T-helper 1 cell (primary cell): ENCODE results near the gene AR.

Experiments used
- DNase-seq, 5 donors: peaks; one replicate each; pipeline ENCODE4 v3.0.0-alpha.2; 2012 to 2020

The AR gene

DNA sequence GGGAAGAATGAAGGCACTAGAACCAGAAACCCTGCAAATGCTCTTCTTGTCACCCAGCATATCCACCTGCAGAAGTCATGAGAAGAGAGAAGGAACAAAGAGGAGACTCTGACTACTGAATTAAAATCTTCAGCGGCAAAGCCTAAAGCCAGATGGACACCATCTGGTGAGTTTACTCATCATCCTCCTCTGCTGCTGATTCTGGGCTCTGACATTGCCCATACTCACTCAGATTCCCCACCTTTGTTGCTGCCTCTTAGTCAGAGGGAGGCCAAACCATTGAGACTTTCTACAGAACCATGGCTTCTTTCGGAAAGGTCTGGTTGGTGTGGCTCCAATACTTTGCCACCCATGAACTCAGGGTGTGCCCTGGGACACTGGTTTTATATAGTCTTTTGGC, 181.7 kb downstream of the AR start:
- no peak for DNase-seq

DNA sequence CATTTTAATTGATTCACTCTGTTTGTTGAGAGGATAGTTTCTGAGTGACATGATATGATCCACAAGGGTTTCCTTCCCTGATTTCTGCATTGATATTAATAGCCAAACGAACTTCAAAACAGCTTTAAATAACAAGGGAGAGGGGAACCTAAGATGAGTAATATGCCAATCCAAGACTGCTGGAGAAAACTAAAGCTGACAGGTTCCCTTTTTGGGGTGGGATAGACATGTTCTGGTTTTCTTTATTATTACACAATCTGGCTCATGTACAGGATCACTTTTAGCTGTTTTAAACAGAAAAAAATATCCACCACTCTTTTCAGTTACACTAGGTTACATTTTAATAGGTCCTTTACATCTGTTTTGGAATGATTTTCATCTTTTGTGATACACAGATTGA, 182.2 kb downstream of the AR start:
- no peak for DNase-seq

DNA sequence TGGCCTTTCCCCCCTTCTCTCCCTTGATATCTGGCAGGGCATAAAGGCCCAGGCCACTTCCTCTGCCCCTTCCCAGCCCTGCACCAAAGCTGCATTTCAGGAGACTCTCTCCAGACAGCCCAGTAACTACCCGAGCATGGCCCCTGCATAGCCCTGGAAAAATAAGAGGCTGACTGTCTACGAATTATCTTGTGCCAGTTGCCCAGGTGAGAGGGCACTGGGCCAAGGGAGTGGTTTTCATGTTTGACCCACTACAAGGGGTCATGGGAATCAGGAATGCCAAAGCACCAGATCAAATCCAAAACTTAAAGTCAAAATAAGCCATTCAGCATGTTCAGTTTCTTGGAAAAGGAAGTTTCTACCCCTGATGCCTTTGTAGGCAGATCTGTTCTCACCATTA, 183.8 kb downstream of the AR start:
- DNase-seq: no peak

DNA sequence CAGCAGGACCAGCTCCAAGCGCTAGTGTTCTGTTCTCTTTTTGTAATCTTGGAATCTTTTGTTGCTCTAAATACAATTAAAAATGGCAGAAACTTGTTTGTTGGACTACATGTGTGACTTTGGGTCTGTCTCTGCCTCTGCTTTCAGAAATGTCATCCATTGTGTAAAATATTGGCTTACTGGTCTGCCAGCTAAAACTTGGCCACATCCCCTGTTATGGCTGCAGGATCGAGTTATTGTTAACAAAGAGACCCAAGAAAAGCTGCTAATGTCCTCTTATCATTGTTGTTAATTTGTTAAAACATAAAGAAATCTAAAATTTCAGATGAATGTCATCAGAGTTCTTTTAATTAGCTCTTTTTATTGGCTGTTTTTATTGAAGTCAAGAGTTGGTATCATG, 186.5 kb downstream of the AR start:
- no peak for DNase-seq

DNA sequence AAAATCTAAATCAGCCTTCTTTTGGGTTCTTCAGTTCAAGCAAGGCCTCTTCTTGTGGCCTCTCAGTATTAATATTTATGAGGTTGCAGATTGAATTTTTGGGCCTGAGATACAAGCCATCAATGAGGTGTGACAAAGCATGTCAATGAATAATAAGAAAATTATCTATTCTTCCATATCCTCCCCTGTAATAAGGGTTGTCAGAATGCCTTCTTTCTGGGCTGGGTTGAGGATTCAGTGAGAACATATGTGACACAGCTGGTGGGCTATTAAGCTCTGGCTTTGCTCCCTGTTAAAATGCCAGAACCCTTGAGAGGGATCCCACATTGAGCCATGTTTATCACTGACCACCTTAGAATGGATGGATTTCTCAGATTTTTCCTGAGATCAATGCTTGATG, 187.2 kb downstream of the AR start:
- no peak for DNase-seq

DNA sequence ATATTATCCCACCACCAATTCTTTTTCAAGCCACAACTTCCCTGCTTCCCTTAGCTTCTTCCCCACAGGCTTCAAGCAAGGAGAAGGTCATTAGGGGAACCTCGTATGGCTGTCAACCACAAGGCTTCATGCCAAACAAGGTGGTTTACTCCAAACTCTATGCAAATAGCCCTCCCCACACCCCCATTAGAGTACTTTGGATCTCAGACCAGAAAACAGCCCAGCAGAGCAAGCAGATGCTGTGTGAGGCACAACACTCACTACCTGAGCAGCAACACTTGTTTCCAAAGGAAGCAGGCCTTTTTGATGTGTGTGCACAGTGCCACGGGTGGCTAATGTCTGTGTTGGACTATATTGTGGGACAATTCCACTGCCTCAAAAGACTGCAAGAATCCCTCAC, 189.0 kb downstream of the AR start:
- DNase-seq: no peak

DNA sequence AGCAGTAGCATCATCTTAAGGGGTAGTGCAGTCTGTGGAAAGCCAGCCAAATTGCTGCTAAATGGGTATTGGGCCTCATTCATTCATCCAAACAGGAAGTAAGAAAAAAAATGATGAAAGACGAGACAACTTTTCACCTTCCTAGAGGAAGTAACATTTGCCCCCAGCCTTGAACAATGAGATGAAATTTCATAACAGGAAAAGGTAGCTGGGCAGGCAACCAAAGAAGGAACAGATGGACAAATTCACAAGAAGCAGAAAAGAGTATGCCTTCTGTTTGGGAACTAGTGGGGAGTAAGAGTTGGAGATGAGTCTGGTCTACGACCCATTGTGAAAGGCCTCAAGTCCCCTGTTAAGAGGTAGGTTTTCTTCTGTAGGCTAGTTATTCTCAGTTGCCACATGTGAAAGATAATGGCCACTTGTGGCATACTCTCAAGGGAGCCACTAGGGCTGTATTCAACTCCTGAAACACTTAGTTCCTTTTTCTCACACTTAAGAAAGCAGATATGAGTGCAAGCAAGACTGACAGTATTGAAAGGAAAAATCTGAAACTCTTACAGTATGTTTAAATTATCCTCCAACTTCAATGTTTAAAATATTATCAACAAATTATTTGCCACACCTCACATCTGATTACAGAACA, 190.4 kb downstream of the AR start:
- DNase-seq: no peak

DNA sequence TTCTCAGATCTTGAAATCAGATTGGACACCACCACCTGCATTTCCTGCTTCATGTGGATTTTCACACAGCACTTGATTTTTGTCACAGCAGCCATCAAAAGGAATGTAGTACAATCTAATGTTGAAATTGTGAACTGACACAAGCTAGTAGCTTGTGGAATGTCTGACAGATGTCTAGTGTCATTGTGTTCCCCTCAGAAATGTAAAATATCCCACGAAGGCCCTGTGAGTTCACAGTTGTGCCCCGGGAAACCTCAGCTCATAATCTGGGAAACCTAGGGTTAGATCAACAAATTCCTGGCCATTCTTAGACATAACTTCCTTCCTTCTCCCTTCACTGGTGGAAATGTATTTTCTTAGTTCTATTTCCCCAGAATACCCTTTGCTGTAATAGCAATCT, 205.7 kb downstream of the AR start:
- no peak for DNase-seq

DNA sequence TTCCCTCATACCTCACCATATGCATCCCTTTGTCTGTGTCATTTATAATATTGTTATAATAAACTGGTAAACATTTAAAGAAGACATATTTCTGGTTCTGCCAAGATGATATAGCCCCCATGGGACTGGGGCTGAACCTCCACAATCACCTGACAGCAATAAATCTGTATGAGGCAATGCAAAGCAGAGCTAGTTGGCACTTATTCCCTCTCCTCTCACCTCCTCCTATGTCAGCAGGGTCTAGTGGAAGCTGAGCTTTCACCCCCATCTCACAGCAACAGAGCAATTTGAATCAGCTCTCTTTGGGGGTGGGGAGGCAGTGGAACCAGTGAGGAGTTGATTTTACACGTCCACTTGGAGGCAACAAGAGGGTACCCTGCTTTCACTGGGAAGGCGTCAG, 206.9 kb downstream of the AR start:
- no peak for DNase-seq

DNA sequence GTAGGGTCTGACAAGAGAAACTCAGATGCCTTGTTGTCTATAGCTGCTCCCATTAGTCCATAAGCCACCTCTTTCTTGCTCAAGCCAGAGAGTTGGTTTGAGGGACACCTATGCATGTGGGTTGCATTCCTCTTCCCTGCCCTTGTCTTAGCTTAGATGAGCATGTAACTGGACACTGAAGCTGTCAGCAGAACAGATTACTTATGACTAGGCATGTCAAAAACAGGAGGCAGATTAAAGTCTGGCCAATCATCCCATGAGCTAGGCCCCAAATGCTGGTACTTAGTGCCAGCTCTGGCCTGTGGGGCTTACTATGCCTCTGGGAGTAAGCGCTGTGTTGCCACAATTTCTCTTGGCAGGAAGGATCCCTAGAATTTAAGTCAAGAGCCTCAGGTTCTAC, 215.2 kb downstream of the AR start:
- no peak for DNase-seq

DNA sequence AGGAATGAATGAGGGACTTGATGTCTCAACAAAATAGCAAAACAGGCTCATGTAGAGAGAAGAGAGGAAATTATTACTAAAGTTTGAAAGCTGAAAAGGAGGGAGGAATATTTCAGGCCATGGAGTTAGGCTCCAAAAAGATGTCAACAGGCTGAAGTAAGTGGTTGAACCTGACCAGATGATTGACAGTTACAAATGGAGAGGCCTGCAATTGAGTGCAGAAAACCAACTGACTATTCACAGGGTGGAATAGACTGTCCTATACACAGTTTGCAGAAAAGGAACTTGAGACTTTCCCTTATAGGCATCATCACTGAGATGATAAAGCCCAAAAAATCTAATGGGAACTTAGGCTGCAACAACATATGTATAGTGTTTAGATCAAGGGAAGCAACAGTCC, 233.3 kb downstream of the AR start:
- DNase-seq: no peak

DNA sequence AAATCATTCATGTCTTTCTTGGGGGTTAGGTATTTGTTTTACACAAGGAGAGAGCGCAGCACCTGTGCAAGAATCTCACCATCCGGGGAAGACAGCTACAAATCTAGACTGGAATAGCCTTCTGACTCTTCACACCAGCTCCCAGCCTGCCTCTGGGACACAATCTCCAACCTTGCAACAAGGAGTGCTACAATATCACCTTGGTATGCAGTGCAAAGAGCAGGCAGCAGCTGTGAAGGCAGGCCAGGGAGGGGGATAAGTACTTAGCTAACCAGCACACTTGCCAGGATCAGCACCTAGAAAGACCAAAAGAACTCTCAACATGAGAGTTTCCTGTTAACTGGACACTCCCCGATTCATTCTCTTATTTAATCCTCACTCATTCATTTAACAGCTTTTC, 235.3 kb downstream of the AR start:
- no peak for DNase-seq
